ENCODE data around the gene CXXC5.

CXXC5 gene

DNA sequence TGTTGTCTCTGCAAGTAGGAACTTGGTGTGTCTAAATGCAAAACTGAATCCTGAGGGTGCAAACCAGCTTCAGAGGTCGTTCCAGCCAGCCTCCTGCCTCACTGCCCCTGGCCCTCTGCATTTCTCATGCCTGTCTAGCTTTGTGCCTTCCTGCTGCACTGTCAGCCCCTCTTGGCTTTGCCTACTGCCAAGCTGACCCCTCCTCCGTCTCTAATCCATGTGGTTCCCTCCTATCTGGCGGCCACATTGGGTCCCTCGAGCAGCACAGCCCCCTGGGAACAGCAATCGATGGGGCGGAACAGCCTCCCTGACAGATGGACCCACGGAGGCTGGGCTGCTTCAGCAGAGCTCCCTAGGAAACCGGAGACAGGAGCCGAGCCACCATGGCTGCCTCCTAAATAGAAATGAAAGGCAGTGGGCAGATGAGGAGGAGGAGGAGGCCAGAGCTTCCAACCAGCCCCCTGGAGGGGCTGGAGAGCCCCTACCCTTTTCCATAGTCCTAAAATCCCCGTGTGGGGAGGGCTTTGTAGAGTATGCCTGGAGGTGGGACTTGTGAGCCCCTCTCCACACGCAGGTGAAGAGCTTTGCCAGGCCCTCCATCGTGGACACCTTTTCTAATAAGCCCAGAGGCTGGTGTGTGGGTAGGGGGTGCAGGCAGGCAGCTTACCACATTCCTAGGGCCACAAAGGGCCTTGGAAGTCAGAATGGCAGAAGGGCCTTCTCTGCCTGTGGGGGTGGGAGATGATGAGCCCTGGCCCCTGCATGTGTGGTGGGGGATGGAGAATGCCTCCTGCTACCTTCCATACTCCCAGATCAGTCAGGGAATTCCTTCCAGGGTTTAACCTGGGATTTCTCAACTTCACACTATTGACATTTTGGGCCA, 9.2 kb upstream of the CXXC5 start:
- no peak for DNase-seq

DNA sequence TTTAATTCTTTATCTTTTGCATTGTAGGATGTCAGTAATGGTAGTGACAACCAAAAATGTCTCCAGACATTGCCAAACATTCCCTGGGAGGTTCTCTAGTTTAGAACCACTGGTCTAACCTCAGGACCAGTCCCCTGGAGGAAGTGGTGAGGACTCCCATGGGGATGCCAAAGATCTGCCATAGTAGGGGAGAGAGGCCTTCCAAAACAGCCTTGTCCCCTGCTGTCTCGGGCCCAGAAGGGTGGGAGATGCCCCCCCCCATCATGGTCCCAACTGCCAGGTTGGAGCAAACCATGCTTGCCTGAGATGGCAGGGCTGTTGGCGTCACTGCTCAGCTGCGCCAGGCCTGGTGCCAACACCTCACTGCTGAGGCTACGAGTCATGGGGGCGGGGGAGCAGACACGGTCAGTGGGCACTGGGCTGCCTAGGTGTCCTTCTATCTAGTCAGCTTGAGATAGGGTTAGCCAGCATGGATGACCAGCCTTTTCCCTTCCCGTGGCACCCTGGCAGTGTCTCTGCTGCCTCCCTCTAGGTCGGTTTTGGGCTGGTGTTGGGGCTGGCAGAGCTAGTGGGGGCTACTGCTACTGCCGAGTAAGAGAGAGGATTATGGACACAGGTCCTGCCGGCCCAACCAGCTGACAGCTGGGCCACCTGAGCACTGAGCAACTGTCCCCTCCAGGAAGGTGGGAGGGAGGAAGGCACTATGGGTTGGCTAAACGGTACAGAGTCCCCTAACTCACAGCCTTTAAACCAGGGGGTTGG, 8.3 kb upstream of the CXXC5 start:
- no peak for DNase-seq

DNA sequence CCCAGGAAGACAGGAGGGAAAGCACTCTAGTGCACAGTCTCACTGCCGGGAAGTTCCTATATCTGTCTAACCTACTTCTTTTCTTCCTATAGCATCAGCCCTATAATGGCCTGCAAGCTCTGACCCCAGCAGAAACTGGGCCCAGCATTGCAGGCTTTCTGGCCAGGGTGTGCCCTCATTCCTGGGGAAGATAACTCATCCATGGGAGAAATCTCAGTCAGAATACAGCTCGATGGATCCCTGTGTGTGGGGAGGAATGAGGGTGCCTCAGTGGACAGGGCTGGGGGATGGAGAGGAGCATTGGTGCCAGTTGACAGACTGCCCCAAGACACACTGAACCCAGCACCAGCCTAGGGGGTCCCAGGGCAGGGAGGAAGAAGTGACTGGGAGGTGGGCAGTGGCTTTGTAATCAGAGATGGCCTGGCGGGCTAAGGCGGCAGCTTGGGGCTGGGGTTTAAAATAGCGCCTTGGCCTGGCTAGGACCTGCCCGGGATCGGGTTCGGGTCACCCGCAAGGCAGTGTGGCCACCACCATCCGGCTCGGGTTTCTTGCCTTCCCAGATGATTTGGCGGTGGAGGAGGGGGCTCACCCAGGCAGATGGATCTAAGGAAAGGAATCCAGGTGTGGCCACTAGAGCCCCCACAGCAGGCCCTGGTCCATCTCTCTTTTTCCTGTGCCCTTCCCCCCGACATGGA, 7.6 kb upstream of the CXXC5 start:
- DNase-seq, result no peak

DNA sequence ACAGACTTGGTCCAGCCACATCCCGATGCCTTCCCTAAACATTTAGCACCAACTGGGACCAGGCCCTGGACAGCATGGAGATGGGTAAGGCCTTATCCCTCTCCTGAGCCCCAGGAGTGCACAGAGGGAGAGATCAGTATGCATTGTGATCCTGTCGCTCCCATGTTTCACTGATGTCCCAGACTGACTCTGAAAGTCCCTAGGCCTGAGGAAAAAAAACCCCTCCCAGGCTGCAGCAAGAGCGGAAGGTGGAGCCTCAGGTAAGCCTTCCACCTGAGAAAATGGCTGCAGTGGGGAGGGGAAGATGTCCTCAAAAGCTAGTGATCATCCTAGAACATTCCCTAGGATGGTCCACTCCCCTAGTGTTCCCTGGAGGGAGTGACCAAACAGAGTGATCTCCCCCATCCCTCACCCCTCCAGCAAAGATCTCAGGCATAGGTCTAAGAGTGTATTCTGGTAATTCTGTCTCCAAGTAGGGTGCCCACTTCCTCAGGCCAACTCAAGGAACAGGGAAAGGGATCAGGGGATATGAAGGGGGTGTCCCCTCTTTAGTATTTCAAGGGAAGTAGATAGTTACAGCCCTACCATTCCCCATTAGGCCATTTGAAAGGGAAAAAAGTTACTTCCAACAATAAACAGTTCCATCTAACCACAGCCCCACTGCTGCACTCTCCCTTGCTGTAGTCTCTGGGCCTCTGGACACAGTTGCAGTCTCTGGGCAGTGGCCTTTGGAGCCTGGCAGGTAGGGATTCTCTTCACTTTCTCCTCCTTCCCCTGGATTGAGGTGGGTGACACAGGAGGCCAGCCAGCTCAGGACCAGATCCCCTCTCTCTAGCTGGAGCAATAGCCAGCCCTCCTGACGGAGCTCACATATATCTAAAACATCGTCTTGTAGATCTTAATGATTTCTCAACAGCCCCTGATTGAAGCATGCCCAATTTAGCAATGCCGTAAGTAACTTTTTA, 6.8 kb upstream of the CXXC5 start:
- DNase-seq, result no peak

DNA sequence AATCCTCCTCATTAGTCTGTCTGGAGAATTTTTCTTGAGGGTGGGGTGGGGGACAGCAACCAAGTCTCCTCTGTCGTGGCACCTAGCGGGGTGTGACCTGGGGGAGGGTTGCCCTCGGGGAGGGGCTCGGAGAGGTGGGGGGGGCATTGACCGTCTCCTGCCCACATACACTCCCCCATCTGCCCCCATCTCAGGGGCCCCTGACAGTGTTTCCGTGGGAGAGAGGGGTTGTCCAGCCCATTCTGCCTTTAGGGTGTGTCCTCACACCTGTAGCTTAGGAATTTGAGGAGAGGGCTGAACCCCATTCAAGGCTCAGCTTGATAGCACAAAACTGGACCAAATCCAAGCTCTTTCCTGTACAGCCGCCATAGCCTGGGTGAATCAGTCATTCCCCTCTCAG, 5.9 kb upstream of the CXXC5 start:
- DNase-seq, result no peak

DNA sequence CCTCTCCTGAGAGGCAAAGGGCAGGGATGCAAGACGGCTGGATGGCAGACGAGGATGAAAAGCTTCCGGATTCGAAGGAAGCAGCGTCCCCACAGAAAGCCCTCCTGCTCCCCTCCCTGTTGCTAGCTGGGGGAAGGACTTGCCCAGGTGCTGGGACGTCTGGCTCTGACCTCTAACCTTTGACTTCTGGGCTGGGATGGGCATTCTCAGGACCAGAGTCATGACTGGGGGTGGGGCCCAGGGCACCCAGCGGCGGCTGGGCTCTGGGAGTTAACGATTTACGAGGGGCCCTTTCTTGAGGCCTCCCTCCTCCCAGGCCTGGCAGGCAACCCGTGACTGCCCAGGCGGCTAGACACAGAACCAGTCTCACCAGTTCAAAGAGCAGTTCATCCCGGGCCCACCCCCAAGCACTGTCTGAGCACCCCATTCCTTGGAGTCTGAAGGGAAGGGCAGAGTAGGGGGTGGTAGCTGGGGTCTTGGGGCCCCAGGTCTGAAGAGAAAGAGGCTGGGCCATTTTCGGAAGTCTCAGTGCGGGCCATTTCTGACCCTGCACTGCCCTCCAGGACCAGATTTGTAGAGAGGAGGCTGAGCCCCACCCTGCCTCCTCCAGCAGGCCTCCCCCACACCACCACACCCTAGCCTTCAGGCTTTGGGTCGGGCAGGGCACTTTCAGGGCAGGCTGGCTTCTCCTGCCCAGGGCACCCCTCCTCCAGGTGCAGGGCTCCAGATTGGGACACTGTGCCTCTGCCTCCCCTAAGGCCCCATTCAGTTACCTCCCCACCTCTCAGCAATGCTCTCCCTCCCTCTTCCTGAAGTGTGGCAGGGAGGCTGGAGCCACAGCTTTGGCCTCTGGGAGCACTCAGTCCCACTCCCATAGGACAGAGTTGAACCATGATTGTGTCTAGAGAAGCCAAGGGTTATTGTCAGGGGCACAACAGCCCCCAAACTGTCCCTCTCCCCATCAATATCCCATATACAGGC, 5.0 kb upstream of the CXXC5 start:
- no peak for DNase-seq

DNA sequence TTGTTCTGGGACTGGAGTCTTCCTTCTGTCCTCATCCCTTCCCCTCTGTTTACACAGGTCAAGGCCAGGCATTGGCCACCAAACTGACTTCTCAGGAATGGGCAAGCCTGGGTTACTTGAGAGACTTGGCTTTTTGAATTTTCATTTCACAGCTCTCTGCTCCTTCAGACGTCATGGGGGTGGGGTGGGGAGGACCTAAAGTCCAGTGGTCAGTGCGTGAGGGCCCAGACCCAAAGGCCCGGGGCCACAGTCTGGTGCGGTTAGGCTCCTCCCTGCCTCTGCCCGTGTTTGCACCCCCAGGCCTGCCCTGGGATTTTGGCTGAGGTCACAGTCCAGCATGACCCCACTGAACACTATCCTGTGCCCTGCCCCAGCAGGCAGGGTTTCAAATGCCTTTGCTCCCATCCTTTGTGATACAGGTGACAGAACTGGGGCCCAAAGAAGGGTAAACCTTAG, 4.1 kb upstream of the CXXC5 start:
- no peak for DNase-seq

DNA sequence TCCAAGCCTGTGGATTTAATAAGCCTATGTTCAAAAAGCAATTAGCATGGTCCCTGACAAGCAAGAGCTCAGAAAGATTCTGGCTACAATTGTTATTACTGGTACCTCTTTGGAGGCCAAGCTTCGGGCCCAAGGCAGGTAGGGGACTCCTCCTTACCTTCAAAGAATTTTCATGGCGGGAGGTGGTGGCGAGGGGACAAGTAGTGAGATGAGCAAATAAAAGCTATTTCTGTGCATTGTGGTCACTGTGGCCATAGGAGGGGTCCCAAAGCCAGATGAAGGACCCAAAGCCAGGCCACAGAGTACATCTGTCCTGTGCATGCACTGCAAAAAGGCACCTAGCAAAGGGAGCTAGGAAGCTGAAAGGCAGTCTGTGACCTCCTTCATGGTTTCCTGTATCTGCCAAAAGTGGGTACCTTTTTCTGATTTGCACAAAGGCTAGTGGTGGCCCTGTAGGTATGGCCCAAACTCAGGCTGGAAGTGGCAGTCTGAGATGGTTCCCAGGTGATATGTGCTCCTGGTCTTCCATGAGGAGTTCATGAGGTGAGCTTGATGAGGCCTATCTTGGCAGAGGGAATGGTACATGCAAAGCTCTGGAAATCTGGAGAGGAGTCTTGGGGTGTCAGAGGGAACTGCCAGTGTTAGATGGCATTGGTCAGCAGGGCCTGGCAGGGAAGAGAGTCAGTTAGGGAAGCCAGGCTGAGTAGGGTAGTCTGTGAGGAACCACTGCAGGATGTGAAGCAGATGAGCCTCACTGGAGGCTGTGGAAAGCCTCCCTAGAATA, 3.3 kb upstream of the CXXC5 start:
- no peak for DNase-seq

DNA sequence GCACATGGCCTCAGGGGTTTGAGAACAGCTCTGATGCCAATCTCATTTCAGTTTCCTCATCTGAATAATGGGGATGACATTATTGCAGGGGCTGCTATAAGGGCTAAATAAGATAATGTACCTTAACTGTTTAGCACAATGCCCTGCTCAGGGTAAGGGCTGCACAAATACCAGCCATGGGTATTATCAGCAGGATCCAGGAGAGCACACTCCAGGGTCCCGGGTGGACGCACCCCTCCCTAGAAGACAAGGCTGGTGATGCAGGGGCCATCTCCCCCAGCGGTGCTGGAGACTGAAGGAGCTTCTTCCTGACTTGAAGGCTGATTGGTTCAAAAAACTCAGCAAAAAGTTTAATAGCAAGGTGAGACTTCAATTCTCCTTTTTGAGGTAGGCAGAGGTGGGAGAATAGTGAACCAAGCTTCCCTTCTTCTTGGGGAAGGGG, 2.7 kb upstream of the CXXC5 start:
- DNase-seq, result no peak

DNA sequence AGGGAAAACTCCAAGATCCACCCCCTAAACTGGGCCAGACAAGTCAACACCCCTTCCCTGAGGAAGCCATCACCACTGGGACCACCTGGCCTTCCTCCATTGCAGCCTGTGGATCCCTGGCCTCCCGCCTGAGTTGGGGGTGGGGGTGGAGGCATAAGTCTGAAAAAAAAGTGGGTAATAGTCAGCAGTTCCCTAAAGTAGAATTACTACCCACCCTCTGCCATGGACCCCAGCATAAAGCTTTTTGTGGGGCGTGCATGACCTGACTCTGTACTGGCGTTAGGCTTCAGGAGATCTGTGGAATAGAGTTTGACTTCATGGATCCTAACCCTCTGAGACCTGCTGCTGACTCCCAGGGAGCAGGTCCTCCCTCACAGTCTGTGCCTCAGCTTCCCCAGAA, 2.0 kb upstream of the CXXC5 start:
- no peak for DNase-seq

DNA sequence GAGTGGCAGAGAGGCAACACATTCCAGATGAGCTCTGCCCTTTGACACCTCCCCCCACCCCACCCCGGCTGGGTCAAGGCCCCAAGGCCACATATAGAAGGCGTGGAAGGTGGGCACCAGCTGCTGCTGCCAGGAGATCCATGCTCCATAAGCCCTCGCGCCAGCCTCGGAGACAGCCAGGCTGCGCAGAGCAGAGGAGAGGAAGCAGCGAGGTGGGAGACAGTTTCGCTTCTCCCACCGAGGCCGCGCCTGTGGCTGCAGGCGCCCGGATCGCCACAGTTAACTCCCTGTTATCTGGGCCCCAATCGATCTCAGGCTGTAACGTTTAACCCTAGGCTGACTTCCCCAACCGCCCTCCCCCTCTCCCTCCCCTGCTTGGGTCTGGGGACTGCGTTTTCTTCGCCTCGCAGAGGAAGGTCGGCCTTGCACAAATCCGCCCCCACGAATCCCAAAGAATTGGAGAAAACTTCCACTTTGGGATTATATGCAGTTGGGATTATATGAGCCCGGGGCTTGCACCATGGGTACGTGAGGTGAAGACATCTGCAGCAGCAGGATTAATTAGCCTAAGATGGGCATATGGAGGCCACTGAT, 1.1 kb upstream of the CXXC5 start:
- no peak for DNase-seq

DNA sequence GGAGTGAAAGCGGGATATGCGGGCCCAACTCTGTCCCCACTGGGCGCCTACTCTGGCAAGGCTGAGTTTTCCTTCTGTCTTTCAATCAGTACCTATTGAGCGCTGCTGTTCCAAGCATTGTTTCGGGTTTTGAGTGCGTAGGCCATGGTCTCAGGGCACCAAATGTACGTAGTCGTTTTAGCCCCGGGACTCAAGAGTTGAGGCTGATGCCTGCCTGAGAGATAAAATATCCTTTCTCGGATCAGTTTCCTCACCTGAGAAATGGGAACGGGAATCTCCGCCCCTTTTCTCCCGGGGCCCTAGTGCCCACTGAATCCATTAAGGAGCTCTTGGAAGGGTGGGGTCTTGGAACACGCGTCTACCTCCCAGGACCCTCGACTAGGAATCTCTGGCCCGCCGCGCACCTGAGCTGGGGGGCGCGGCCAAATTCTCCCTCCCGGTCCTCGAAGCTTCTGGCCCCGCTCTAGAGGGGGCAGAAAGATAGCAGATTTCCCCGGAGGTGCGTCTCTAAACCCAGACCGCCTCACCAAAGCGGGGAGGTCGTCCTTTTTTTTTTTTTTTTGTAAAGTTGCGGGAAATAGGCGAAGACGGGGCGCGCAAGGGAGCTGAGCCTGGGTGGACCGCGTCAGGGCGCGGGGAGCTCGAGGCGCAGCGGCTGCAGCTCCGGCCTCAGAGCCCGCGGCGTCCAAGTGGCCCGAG, 494 bp upstream of the CXXC5 start:
- no peak for DNase-seq

DNA sequence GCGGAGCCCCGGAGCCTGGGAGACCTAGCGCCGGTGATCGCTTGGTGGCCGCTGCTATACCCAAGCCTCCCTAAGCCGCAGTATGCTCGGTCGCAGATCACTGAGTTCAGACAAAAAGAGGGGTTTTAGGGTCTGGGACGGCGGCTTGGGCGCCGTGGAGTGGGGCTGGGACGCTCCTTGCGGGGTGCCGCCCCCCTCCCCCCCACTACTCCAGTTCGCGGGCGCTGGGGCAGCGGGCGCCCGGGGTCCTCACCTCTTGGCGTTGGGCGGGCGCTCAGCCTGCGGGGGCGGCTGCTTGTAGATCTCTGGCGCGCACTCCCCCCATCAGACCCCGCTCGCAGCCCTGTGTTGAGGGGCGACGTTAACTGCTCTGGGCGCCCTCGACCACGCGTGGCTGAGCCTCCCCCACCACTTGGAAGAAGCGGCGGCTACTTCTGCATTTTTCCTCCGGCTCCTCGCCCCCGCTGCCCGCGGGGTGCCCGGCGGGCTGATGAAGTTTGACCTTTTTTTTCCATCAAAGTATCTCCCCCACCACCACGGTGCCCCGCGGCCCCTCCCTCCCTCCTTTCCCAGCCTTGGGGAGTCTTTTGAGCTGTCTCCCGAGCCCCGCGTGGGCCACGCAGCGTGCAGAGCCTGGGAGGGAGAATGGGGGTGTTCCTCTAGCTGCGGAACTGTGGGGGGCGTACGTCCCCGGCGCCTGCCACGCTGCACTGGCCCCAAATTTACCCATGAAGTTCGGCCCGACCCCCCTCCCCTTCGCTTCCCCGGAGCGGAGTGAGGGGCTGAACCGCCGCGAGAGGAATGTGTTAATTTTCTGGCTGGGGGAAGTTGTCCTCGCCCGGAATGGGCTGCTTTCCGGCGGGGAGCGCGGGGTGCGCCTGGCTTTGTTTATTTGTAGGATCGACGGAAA, 1.2 kb downstream of the CXXC5 start:
- DNase-seq, result peak in 2 of 6 experiments; percentile 20 to 28

DNA sequence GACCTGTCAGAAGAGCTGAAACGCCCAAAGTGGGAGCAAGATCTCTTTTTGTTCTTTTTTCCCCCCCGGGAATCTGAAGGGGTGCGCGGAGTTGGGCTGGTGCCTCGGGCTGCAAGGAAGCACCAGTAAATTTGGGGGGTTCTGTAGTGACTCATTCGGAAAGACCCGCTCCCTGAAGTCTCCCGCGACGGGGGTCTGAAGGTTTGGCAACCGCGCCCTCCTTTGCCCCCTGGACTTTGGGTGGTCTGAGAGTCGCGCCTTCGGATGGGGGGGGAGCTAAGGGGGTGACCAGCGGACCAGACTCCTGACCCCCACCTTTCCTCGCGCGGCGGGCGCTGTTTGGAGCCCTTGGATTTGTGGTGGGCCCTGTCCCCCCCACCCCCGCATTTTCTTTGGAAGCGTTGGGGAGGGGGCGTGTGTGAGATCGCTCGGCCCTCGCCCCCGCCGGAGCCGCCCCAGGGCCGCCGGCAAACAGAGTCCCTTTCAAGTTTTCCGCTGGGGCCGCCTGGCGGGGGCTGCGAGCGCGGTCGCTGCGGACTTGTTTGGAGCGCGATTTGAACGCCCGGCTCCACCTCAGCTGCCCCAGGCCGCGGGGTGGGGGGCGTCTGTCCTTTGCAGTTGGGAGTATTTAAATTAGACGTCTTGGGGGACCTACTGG, 2.0 kb downstream of the CXXC5 start:
- DNase-seq, result peak in 2 of 6 experiments; percentile 15 to 28

DNA sequence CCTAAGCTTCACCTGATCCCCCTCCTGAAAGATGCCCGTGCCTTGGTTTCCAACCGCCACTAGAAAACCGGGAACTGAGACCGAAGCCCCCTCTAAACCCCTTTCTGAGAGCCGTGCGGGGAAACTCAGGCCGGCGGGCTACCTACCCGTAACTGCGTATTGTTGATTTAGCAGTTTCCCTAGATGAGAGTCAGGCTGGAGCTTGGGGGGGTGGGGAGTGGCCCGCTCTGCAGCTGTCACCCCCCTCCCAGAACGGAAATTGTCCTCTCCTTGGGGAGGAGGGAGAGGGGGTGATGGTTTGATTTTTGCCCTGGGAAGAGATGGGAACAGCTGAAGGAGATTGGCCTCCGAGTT, 2.5 kb downstream of the CXXC5 start:
- DNase-seq, result peak in 1 of 6 experiments; percentile 11

DNA sequence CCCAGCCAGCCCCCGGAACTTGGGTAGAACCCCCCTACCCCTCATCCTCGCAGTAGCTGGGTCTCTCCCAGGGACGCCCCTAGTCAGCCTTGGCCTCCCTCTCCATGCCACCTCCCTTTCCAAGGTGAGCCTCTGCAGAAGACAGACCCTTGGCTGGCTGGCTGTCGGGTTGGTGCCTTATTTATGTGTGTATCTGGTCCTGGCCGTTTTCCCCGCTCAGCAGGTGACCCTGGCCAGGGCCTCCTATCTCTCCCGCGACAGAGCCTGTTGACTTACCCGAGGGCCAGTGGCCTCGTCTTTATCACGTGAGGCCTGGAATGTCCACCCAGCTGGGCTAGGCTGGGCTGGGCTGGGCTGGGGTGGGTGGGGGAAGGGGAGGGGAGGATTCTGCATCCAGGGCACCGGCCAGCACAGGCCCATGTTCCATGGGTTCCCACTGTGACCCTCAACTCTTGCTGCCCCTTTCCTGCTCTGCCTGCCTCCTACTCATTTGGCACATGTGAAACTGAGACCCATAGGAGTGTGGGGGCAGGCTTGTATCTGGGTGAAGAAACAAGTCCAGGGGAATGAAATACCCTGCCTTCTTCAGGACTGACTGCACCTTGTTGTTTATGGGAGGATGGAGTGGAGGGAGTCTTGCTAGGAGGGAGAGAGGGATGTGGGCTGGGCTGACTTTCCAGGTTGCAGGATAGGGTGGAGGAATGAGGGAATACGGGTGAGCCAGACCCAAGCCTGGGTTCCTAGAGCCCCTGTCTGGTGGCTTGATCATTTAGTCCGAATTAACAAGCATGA, 3.1 kb downstream of the CXXC5 start:
- DNase-seq, result no peak

All from stimulated activated naive CD4-positive, alpha-beta T cell (primary cell).